K562 (cell line): ENCODE data around the gene PREB. TPM values are rescaled to one million over a fixed set of nuclear protein-coding genes. Genes with fewer than 3 reads are reported as not detected.

ENCODE experiments used
- ATAC-seq: fragments of 200-7000 bp; cut with Tn5 transposase; 3 replicates; pipeline ENCODE4 v1.9.1; 2020; ENCODE audit warnings: moderate library complexity
- BruUV-seq: library from RNA; stranded (reverse); fragments of 400-500 nt; replicated peaks from 2 replicates; lab custom pipeline; 2021; lab: Mats Ljungman, UMichigan
- CTCF ChIA-PET: fragments of 300-600 bp; formaldehyde crosslinking; extraction: SDS; loops from one replicate; lab custom pipeline; 2021; ENCODE audit warnings: low intra/inter-chr PET ratio; lab: Yijun Ruan, JAX
- POLR2A ChIA-PET: fragments of 300-600, 350-650 bp; sonication (Branson Sonifier 250); formaldehyde crosslinking; extraction: SDS; loops from one replicate; lab custom pipeline; 2021; ENCODE audit warnings: antibody characterized with exemption, inconsistent platforms; lab: Yijun Ruan, JAX
- DNase-seq, 4 experiments: peaks; one replicate each; pipeline versions ENCODE4 v3.0.0 to v3.0.0-alpha.2; 2011 to 2018; ENCODE audit warnings: low spot score in 3 of 4, mixed read lengths in 3 of 4; ENCODE audit errors: extremely low read depth in 1 of 4
- FAIRE-seq: peaks from 2 replicates; lab custom pipeline; 2011; peaks lifted over from hg19 to GRCh38; lab: Jason Lieb, UNC
- H2AFZ ChIP-seq: 2 replicates; pipeline ENCODE4 v1.6.0; 2011; ENCODE audit warnings: low read depth, low read length, control low read depth, inconsistent platforms
- H3K27ac ChIP-seq: fragments of 200-600 bp; 3 replicates; pipeline ENCODE4 v1.8.0; 2011; ENCODE audit warnings: low read depth, mild to moderate bottlenecking, control low read depth, inconsistent platforms, low read length, moderate library complexity, mixed read lengths; ENCODE audit errors: extremely low read depth
- H3K27me3 ChIP-seq, 2 experiments: fragments of 300-600 bp in 1 of 2; 2 replicates in 1 of 2; 3 replicates in 1 of 2; pipeline versions ENCODE4 v1.6.0 to v1.8.0; 2011; ENCODE audit warnings: inconsistent platforms in 2 of 2, low read length in 2 of 2, mild to moderate bottlenecking in 1 of 2, mixed read lengths in 1 of 2, moderate library complexity in 1 of 2; ENCODE audit not compliant: control insufficient read depth in 2 of 2, insufficient read depth in 2 of 2
- H3K36me3 ChIP-seq: fragments of 300-600 bp; 3 replicates; pipeline ENCODE4 v1.8.0; 2011; ENCODE audit warnings: mild to moderate bottlenecking, low read length, inconsistent platforms; ENCODE audit not compliant: control insufficient read depth, insufficient read depth
- H3K4me1 ChIP-seq, 2 experiments: fragments of 200-600 bp in 1 of 2; replicated peaks in 1 of 2; 2 replicates in 1 of 2; 3 replicates in 1 of 2; pipeline versions ENCODE4 v1.5.1 to v1.8.0; 2011; ENCODE audit warnings: inconsistent platforms in 2 of 2, low read length in 2 of 2, mild to moderate bottlenecking in 1 of 2, mixed read lengths in 1 of 2, moderate library complexity in 1 of 2; ENCODE audit not compliant: control insufficient read depth in 2 of 2, insufficient read depth in 2 of 2
- H3K4me2 ChIP-seq: 2 replicates; pipeline ENCODE4 v1.6.1; 2011; ENCODE audit warnings: low read length, control low read depth, inconsistent platforms, mixed read lengths; ENCODE audit not compliant: insufficient read depth
- H3K4me3 ChIP-seq: fragments of 200-600 bp; sonication (generic), shearing (Covaris generic); 2 replicates; pipeline ENCODE4 v1.5.1; 2016; ENCODE audit warnings: control low read depth, inconsistent platforms
- H3K79me2 ChIP-seq: fragments of 200-600 bp; 3 replicates; pipeline ENCODE4 v1.8.0; 2011; ENCODE audit warnings: low read length, inconsistent platforms; ENCODE audit not compliant: control insufficient read depth, insufficient read depth
- H3K9ac ChIP-seq, 2 experiments: 2 replicates each; pipeline versions ENCODE4 v1.6.0 to v1.6.1; 2011; ENCODE audit warnings: low read depth in 2 of 2, low read length in 2 of 2, control low read depth in 1 of 2, inconsistent platforms in 1 of 2, mild to moderate bottlenecking in 1 of 2, mixed read lengths in 1 of 2; ENCODE audit not compliant: insufficient read depth in 1 of 2
- H3K9me1 ChIP-seq: one replicate; pipeline ENCODE4 v1.6.0; 2011; ENCODE audit warnings: inconsistent platforms, mild to moderate bottlenecking, low read length, moderate library complexity; ENCODE audit not compliant: control insufficient read depth, insufficient read depth
- H3K9me3 ChIP-seq: replicated peaks from 2 replicates; pipeline ENCODE4 v1.5.1; 2011; ENCODE audit warnings: low read depth, low read length, inconsistent platforms; ENCODE audit not compliant: control insufficient read depth, insufficient read depth
- H4K20me1 ChIP-seq: replicated peaks from 2 replicates; pipeline ENCODE4 v1.6.1; 2011; ENCODE audit warnings: low read length, inconsistent platforms, mixed read lengths; ENCODE audit not compliant: control insufficient read depth, insufficient read depth
- BACH1 ChIP-seq: fragments of 200-800 bp; sonication (Bioruptor generic); IDR thresholded peaks from 2 replicates; pipeline ENCODE4 v1.6.1; 2016; ENCODE audit warnings: missing genetic modification characterization, missing compliant biosample characterization
- CLOCK ChIP-seq: fragments of 250-450 bp; sonication (Bioruptor Pico); IDR thresholded peaks from 2 replicates; pipeline ENCODE4 v1.4.0; 2020; ENCODE audit warnings: mild to moderate bottlenecking, moderate library complexity, borderline replicate concordance
- KLF6 ChIP-seq: fragments of 250-450 bp; sonication (Bioruptor Pico); IDR thresholded peaks from 2 replicates; pipeline ENCODE4 v1.4.0; 2020; ENCODE audit warnings: mild to moderate bottlenecking, moderate library complexity, borderline replicate concordance
- PCBP1 ChIP-seq: fragments of 200-400 bp; formaldehyde crosslinking; IDR thresholded peaks from 2 replicates; pipeline ENCODE4 v1.6.1; 2018; ENCODE audit warnings: mild to moderate bottlenecking, low read depth, low read length; ENCODE audit not compliant: poor library complexity, severe bottlenecking
- RBM34 ChIP-seq: fragments of 200-400 bp; formaldehyde crosslinking; IDR thresholded peaks from 2 replicates; pipeline ENCODE4 v1.6.1; 2018; ENCODE audit warnings: low read length, borderline replicate concordance; ENCODE audit not compliant: insufficient read depth
- SNRNP70 ChIP-seq: fragments of 200-400 bp; formaldehyde crosslinking; optimal IDR thresholded peaks from 2 replicates; pipeline ENCODE3; 2017; ENCODE audit warnings: low read depth, low read length
- WGBS: fragments of 100-300 bp; shearing (Covaris generic); methylation state at CpG from one replicate; pipeline ENCODE4 v1.1.6; 2016; ENCODE audit warnings: low coverage, mixed read lengths; ENCODE audit not compliant: insufficient coverage; ENCODE audit errors: missing lambda C conversion rate; 5-methylcytosine and 5-hydroxymethylcytosine counted together
- in situ Hi-C: fragments of 300-500 bp; cut with MboI; formaldehyde crosslinking; loops from 4 replicates; pipeline ENCODE4 v1.15.0; 2018; ENCODE audit warnings: inconsistent platforms, mixed read lengths
- intact Hi-C: fragments of 100-400 bp; cut with micrococcal nuclease; formaldehyde crosslinking; loops from 2 replicates; pipeline ENCODE4 v1.14.2; 2022
- polyA plus RNA-seq, 8 experiments: library from polyadenylated mRNA; depleted of rRNA in 4 of 8; stranded (reverse) in 5 of 8; unstranded in 3 of 8; fragments of >200 nt; fragmentation: Nextera tagmentation in 2 of 8; fragmentation: Illumina TruSeq in 1 of 8; extraction: Ambion mirVana in 2 of 8; extraction: Trizol in 1 of 8; gene quantifications; 2 replicates each; pipeline versions ENCODE4 v1.2.1 to v1.2.3, GENCODE V29; 2011 to 2014; ENCODE audit warnings: inconsistent platforms in 1 of 8, missing spikeins in 1 of 8
- total RNA-seq, 7 experiments: library from RNA; depleted of rRNA in 6 of 7; stranded (reverse); fragments of >200 nt in 6 of 7; fragmentation: Illumina TruSeq in 2 of 7; extraction: Trizol in 2 of 7; gene quantifications; 2 replicates each; pipeline versions ENCODE4 v1.2.1 to v1.2.3, GENCODE V29; 2011 to 2021; ENCODE audit warnings: low replicate concordance in 1 of 7

PREB gene
- total and polyA plus RNA-seq, 9 of the 15 experiments (the other 6 are each of a cell fraction or from before 2014, with no cell fraction given) = 35.1 to 84.2 (median 67.2) TPM

DNA sequence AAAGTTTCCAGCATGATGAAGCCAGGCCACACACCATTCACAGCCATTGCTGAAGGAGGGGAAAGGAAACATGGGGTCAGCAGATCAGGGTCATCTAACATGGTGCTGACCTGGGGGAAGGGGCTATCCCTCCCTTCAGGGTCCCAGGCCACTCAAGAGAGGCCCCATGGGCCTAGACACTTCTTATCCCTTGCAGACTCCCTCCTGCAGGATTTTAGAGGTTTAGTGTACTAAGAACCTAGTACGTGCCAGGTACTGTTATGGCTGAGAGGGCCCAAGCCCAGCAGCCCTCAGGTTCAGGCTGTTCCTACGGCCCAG is 39.0 kb downstream of the PREB start:
- Histone ChIP-seq H3K9ac (peak overlapping the region; percentile 2 to 27; a peak in 1 of 4 replicates), H3K9me3 (no peaks in the 10 kb centered on the region), H3K4me2 (no peak overlapping the region; the same call in 1 of the 2 replicates), H3K36me3 (no peaks in the 10 kb centered on the region; the same call in 2 of the 3 replicates), H4K20me1 (no peaks in the 10 kb centered on the region), H2AFZ (peak overlapping the region; percentile 87), H3K4me3 (no peak overlapping the region), H3K27ac (peak overlapping the region; percentile 57; the same call in 1 of the 3 replicates), H3K79me2 (peaks cover 3% of the 10 kb centered on the region; the same call in 2 of the 3 replicates), H3K4me1 (peaks cover 38 to 49% of the 10 kb centered on the region in 2 experiments)
- CTCF ChIA-PET = no interaction called here
- WGBS = 77% methylated on average over 2 of the region's 2 CpGs
- intact Hi-C loops (loop anchor here (5.0 kb wide), 2 partner anchors 117 to 207 kb away; partner anchors contain the start of genes ATRAID and SLC5A6), in situ Hi-C loops (loop anchor here (5.0 kb wide), 2 partner anchors 97 to 187 kb away; partner anchors contain the start of gene TRIM54)
- POLR2A ChIA-PET = no interaction called here
- BruUV-seq = no TSS peak
- ATAC-seq (no peak), FAIRE-seq (no peak)
- TF ChIP-seq PCBP1 (no peak), CLOCK (no peak), RBM34 (no peak), BACH1 (tag) (no peak), KLF6 (CRISPR knock-in tag) (no peak), SNRNP70 (no peak)
- TF ChIP-seq, all 486 proteins: peak for 0
- Histone ChIP-seq H3K27me3 (no peaks in the 10 kb centered on the region), H3K9me1 (no peaks in the 10 kb centered on the region)
- no peak for DNase-seq
